Stimulated activated CD4-positive, alpha-beta T cell treated with anti-CD3 and anti-CD28 coated beads, Interleukin-2, amount 100 ng/mL, for 24 hours (primary cell): ENCODE measurements around the gene B4GAT1.
"Not testable (repeated sequence)": the region's sequence is repeated elsewhere in the genome, so short reads cannot be mapped to it uniquely, and the experiment has no call there.

Experiments
- DNase-seq, 2 donors: peaks; one replicate each; pipeline ENCODE4 v3.0.0-alpha.2; 2020

Gene B4GAT1

DNA sequence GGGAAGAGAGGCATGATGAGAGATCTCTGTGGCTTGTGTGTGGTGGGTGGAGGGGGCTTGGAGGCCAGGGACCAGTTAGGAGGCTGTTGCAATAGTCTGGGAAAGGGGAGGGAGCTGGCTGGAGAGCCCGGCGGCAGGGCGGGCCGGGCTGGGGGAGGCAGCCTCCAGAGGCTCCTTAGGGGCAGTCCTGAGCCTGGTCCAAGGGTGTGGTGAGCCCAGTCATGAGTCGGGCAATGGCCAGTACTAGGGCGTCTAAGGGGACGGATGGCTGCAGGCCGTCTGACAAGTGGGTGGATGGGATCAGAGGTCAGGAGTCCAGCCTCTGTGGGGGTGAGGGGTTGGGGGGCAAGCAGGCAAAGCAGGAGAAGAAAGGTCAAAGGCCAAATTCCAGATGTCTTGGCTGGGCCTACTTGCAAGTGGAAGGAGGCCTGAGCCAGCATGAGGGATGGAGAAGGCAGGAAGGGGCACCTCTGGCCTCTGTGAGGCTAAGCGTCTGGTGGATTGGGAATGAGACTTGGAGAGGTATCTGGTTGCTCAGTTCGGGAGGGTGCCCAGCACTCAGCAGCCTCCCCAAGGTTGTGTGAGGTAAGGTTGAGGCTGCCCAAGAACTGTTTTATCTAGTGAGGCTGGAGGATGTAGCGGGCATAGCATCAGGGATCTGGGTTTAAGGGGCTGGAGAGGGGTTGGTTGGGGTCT is 24.5 kb downstream of the B4GAT1 start:
- DNase-seq: no peak

DNA sequence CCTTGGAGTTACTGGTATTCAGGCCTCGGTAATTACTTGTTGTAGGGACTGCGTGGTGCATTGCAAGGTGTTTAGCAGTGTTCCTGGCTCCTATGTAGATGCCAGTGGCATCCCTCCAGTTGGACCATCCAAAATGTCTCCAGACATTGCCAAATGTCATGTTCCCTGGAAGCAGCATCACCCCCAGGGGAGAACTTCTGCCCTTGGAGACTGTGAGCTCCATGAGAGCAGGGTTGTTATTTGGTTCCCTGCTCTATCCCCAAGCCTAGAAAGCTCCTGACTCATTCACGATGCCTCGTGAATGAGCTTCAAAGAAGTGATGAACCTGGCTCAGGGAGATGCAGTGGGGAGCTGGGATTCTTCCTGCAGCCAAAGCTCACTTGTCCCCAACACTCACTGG is 25.8 kb downstream of the B4GAT1 start:
- DNase-seq: no peak

- not testable (repeated sequence) for DNase-seq
Observed at GRCh38 chr11:66320748-66321147, 26.7 kb downstream of the B4GAT1 start.

- DNase-seq: not testable (repeated sequence)
Observed at GRCh38 chr11:66320289-66320688, 27.1 kb downstream of the B4GAT1 start.

GRCh38 chr11:66318600-66318970 is 28.8 kb downstream of the B4GAT1 start:
- DNase-seq: no peak

DNA sequence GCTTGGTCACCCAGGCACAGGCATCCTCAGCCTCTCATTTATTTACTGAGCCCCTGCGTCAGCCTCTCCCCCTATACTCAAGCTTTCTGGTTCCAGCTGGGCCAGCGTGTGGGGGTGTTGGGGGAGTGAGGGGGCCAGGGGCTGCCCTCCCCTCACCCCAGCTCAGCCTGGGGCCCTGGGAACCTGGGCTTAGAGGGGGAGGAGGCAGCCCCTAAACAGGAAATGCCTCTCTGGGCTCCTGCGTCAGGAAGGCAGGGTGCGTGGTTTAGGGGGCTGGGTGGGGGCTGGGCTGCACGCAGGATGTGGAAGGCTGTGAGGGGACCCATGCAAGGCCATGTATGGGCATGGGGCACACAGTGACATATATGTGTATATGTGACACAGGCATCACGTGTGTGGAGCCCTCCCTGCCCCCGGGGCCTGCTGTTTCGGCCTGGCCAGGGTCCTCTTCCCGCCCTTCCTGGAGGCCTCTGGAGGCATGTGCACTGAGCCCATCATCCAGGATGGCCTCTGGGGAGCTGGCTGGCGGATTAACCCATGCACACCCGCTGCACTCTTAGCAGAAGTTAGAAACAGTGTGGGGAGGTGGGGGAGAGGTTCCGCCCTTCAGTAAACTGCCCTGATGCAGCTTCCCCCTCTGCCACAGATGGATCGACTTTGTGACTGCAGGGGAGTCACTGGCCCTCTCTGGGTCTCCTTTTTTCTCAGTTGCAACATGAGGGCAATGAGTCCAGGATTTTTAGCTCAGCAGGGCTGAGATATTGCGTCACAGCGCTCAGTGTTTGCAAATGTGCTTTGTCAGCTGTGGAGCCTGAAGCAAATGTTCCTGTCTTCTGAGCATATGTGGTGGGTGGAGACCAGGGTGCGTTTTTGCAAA is 29.5 kb downstream of the B4GAT1 start:
- peak in 1 of 2 donors; percentile 33 for DNase-seq

DNA sequence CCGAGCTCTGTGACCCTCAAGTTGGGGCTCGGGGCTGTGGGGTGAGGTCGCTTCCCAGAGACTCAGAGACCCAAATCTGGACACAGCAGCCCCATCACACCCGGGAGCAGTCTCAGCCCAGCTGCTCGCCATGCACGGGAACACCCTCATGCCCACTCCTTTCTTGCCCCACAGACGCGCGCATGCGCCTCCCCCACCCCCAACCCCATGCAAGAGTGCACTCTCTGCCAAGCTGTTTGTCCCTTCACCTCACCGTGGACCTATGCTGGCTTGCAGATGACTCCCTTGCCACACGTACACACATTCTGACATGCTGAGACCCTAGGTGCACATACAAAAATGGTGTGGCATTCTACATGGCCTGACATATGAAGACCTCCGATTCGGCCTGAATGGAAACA is 30.1 kb downstream of the B4GAT1 start:
- peak in 1 of 2 donors; percentile 45 for DNase-seq

DNA sequence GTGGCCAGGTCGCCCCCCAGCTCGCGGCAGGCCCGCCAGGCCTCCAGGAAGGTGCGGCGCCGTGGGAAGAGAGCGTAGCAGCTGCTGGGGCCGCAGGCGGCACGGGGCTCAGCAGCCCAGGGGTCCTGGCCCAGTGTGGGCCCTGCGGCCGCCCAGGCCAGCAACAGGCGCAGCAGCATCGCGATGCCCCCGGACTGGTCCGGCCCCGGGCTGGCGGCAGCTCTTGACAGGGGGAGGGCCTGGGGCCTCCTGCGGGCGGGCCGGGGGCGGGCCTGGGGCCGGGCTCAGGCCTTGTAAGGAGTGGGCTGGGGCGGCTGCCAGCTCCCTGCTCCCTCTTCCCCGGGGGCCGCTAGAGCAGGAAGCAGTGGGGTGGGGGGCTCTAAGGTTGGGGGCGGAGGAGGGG is 30.6 kb downstream of the B4GAT1 start, which contains the start of gene CD248:
Gene CD248 (minus strand): TSS at position 196 of the 403 bp plus-strand sequence. CDS start 17 bp downstream, at position 179.
- no peak for DNase-seq

DNA sequence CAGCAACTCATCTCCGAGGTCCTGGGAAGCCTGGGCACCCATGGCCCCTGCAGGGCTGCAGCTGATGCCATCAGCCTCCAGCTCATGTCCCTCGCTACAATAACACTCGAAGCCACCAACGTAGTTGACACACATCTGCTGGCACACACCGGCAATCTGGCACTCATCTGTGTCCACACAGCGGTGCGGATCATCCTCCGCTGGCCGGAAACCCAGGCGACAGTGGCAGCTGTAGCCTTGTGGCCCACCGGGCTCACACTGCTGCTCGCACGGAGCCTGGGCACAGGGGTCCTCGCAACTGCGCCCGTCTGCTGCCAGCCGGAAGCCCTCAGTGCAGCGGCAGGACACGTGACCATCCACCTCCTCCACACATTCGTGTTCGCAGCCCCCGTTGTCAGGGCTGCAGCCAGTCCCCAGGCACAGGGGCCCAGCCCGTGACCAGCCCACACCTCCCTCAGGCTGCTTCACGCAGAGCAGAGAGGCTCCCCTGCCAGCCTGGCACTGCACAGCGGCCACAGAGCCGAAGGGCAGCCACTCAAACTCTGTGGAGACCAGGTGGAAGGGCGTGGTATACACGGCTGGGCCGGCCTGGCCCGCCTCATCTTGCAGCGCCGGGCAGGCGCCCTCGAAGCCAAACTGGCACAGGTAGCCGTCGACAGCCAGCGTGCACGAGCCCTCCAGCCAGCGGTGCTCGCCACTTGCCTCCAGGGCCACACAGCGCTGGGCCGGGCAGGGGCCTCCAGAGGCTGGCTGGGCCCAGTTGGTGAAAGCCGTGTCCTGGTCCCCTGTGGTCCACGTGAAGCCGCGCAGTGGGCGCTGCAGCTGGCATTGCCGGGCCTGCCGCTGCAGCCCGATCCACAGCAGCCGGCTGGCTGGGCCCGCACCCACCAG is 31.3 kb downstream of the B4GAT1 start:
- DNase-seq: no peak

DNA sequence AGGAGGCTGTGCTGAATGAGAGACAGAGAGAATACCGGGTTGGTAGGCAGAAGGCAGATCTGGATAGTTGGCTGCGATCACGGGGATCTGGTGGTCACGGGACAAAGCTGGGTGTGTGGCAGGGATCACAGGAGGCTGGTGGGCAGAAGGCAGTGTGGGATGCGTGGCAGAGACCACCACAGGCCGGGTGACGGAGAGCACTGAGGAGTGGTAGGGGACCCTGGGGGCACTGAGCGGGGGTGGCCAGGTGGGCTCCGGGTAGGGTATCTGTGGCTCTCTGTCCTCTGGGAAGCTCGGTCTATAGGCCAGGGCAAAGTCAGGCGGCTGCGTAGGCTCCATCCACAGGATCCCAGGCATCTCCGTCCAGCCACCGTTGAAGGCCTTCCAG is 31.9 kb downstream of the B4GAT1 start:
- DNase-seq: no peak

DNA sequence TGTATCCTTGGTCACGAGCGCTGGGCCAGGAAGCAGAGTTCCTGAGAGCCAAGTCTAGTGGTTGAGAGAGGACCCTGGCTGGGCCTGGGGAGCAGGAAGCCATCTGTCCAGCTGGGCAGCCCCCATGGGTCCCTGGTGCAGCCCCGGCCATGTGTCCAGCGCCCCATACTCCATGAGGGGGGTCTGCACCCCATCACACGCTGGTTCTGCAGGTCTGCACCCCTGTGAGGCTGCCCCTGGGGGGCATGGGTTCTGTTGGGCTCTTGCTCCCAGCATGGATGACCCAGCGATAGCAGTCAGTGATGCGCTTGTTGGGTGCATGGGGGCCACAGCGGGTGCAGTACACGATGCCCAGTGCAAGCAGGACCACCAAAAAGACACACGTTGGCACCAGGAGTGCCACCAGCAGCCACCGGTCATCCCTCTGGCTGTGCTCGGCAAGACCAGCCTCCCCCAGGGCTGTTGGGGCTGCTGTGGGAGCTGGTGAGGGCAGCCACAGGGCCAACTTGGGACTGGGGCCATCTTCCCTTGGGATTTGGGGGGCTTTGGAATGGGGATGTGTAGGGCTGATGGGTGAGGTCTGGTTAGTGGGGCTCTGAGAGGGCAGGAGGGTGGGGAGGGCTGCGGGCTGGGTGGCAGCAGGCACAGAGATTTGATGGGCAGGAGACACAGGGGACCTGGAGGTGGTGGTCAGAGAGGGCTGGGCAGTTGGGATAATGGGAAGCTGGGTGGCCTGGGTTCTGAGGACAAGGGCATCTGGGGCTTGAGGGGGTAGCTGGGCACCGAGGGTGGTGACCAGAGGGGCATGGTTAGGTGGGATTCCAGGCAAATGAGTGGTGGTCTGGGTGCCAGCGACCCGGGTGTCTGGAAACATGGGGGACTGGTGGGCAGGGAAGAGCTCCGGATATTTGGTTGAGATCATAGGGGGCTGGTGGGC is 32.6 kb downstream of the B4GAT1 start:
- DNase-seq: no peak

DNA sequence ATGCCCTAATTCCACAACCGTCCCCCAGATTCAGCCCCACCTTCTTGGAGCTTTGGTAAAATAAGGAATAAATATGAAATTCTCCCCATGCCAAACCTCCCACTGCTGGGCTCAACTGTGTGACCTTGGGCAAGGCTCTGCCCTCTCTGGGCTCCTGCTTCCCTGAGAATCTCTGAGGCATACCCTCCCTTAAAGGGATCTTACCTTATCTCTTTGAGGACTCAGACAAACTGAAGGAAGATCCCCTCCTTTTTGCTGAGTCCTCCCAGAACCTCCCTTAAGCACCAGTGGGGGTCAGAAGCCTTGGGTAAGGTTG is 33.3 kb downstream of the B4GAT1 start:
- no peak for DNase-seq

DNA sequence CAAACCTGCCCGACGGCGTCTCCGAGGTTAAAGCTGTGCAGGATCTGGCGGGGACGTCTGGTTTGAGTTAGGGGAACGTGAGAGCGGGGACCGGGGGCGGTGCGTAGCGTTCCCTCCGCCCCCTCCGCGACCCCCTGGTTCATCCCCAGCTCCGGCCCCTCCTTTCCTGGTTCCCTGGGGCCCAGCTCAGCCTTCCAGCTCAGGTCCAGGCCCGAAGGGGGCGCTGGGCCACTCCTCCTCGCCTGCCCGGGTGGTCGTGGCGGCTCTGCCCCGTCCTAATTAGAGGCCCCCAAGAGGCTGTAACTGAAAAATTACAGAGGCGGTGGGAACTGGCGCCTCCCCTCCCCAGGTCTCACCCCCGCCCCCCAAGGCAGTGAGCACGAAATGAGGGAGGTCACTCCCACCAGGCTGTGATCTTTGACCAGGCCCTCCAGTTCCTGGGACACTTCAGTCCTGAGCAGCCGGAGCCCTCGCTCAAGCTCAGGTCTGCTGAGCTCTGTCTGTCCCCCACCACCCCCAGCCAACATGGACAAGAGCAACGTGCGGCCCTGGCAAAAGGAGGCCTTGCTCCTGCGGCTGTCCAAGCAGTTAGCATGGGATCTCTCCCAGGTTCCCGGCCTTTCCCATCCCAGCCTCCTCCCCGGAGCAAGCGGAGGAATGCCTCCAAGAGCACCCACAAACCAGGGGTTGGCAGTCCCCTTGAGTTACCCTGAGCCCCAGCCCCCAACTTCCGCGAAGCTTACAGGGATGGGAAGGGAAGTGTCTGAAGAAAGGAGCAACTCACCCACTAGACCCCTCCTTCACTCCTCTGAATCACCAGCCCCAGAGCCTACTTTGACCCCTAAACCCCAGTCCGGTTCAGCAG is 33.9 kb downstream of the B4GAT1 start:
- no peak for DNase-seq

GRCh38 chr11:66312549-66313320 is 34.7 kb downstream of the B4GAT1 start:
- DNase-seq: peak; percentile 94 to 96

DNA sequence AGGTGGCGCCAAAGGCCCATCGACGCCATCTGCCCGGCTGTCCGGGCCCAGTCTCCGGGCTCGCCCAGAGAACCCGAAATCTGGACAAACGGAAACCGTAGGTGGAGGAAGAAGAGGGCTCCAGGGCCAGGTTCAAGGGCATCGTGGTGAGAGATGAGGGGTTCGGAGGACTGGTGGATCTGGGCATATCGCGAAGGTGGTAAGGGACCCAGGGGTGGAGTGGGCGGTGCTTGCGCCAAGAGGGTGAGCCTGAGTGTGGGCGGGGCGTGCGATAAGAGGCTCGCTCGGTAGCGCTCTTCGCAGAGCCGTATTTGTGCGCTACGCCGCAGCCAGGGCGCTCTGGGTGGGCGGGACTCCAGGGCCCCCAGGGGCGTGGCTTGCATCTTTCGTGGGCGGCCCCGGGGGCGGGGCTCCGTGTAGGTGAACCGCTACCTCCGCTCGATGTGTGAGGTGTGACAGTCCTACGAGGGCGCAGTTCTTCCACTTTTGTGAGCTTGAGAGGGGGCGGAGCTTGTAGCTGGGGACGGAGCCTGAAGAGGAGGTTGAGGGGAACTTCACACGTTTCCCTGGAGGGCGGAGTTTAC is 35.4 kb downstream of the B4GAT1 start:
- DNase-seq: peak; percentile 87 to 95

- no peak for DNase-seq
Observed at GRCh38 chr11:66311470-66311964, 35.9 kb downstream of the B4GAT1 start.

- DNase-seq: not testable (repeated sequence)
Observed at GRCh38 chr11:66310803-66311440, 36.5 kb downstream of the B4GAT1 start.

DNA sequence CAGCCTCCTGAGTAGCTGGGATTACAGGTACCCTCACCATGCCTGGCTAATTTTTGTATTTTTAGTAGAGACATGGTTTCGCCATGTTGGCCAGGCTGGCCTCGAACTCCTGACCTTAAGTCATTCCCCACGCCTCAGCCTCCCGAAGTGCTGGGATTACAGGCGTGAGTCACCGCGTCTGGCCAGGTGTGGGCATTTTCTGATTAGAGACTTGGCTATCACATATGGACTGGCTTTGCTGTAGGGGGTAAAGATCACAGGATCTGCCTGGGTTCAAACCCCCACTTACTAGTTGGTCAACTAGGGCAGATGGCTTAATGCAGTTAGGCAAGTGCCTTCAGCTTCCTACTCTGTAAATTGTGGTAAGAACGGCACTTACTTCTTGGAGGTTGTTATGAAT is 37.1 kb downstream of the B4GAT1 start:
- DNase-seq: no peak

DNA sequence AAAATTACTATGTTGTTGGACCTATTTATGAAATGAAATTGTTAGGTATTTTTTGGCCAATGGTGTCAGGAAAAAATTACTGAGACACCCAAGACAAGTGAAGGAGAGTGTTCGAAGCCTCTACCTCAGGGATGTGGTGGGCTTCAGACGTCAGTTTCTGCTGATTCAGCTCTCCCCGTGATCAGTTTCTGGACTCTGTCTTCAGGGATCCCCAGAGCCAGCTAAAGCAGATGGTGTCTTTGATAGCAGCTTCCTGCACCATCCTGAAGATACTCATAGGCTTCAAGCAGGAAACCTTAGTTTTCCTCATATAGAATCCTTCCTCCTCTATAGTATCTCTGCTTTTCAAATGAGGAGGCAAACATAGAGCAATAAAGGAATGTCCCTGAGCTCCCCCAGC is 38.0 kb downstream of the B4GAT1 start:
- no peak for DNase-seq
